Stimulated activated CD4-positive, alpha-beta T cell treated with anti-CD3 and anti-CD28 coated beads, TNF-alpha, amount 100 ng/mL, for 48 hours (primary cell): ENCODE data around the gene SDHAF1.

ENCODE experiments used
- DNase-seq, 3 donors: peaks; one replicate each; pipeline ENCODE4 v3.0.0-alpha.2; 2020; ENCODE audit warnings: low read depth in 3 of 3

The SDHAF1 gene

DNA sequence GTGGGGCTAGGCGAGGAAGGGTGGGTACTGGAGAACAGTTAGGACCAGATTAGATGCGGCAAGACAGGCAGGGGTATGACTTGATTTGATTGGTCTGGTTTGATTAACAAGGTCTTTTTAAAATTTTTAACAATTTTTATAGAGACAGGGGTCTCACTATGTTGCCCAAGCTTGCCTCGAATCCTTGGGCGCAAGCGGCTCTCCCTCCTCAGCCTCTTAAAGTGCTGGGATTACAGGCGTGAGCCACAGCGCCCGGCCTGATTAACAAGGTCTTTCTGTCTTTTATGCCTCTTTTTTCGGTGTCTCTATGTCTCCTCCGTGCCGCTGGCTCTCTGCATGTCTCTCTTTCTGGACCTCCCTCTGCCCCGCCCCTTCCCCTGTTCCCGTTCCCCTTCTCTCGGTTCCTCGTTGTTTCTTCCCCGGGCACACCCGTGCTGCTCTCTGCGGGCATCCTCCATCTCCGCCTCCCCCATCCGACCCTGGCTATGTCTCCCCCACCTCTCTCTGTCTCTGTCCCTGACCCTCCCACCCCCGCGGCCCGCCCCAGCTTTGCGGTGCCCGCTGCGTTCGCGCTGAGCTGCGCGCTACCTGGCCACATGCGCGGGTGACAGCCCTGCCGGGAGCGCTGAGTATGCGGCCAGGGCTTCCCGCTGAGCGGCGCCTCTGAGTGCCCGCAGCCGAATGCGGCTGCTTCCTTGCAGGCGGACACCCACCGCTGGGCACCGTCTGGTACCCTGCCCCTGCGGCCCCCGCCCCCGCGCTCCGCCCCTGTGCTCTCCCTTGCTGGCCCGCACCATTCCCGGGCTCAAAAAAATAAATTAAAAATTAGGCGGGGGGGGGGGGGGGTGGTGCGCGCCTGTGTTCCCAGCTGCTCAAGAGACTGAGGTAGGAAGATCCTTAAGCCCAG is 8.1 kb upstream of the SDHAF1 start:
- DNase-seq, result peak in 1 of 3 donors; percentile 28

DNA sequence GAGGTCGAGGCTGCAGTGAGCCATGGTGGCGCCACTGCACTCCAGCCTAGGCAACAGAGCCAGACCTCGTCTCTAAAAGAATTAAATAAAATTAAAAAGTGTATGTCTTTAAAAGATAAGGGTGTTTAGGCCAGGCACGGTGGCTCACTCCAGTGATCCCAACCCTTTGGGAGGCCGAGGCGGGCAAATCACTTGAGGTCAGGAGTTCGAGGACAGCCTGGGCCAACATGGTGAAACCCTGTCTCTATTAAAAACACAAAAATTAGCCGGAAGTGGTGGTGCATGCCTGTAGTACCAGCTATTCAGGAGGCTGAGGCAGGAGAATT is 7.5 kb upstream of the SDHAF1 start:
- DNase-seq, result no peak

GRCh38 chr19:35988824-35989223 is 6.2 kb upstream of the SDHAF1 start:
- DNase-seq, result no peak

DNA sequence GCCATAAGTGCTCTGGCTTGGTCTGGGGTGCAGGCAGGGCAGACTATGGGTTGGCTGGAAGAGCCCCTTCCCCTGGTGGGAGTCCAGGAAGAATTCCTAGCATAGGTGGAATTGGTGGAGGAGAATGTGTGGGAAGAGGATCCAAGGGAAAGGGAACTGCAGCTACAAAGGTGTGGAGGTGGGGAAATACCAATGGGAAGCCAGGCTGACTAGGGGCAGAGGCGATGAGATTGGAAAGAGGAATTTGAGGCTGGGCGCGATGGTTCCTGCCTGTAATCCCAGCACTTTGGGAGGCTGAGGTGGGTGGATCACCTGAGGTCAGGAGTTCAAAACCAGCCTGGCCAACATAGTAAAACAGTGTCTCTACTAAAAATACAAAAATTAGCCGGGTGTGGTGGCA is 4.8 kb upstream of the SDHAF1 start:
- no peak for DNase-seq

GRCh38 chr19:35990771-35991730 is 3.9 kb upstream of the SDHAF1 start:
- no peak for DNase-seq

GRCh38 chr19:35991731-35992450 is 3.1 kb upstream of the SDHAF1 start:
- no peak for DNase-seq

- DNase-seq, result no peak
Measured at GRCh38 chr19:35992907-35993765, 1.9 kb upstream of the SDHAF1 start.

DNA sequence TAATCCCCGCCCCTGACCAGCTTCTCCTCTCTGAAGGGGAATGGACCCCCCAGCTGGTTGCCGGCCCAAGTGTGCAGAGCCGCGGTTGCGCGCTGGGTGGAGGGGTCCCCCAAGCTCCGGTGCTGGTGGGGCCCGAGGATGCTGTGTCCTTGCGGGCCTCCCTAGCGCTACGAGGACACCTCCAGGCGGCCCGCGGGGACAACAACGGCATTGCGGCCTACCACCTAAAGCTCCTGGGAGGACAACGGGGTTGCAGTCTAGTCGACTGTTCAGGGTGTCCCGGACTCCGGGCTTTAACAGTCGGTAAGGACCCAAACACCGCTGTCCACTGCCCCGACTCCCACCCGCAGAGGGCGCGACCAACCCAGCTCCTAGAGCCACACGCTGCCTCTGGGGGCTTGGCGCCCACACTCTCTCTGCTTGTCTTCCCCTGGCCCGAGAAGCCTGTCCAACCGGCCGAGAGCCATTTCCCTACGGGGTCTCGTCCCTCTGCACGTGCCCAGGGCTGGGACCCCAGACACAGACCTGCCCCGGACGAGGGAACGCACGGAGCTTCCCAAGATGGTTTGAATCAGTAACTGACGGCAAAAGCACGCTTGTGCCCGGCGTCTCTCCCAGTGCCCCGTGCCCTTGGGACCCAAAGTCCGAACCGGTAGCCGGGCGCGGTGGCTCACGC is 927 bp upstream of the SDHAF1 start:
- no peak for DNase-seq

DNA sequence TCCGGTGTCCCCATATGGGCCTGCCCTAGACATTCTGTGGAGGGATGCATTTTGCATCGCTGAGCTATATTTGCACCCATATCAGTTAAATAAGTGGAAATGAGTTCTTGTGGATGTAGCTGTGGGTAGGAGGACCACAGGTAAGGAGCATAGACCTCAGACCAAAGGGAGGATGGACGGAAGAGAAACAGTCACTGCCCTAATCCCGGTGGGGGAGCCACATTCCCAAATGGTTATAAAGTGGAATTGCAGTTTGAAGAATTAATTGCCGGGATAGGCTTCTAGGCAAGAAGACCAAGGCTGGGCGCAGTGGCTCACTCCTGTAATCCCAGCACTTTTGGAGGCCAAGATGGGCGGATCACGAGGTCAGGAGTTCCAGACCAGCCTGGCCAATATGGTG is 1.8 kb downstream of the SDHAF1 start:
- DNase-seq, result no peak

GRCh38 chr19:36001605-36002004 is 6.6 kb downstream of the SDHAF1 start:
- no peak for DNase-seq

- DNase-seq, result no peak
Measured at GRCh38 chr19:36003284-36003683, 8.3 kb downstream of the SDHAF1 start.

DNA sequence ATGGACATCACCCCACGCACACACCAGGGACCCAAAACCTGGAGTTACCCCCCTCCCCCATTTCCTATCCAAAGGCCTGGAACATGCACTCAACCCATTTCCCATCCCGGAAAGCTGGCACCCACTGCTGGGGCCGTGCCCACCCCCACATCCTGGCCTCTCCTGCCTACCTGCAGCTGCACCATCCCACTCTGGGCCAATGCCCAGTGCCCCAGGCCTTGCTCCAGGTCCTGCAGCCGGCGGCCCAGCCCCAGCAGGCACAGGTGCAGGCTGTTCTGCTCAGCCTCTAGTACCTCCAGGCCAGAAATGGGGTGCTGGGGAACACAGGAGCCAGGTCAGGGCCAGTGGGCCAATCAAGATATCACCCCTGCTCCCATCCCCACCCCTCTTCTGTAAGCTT is 12.0 kb downstream of the SDHAF1 start:
- DNase-seq, result no peak

DNA sequence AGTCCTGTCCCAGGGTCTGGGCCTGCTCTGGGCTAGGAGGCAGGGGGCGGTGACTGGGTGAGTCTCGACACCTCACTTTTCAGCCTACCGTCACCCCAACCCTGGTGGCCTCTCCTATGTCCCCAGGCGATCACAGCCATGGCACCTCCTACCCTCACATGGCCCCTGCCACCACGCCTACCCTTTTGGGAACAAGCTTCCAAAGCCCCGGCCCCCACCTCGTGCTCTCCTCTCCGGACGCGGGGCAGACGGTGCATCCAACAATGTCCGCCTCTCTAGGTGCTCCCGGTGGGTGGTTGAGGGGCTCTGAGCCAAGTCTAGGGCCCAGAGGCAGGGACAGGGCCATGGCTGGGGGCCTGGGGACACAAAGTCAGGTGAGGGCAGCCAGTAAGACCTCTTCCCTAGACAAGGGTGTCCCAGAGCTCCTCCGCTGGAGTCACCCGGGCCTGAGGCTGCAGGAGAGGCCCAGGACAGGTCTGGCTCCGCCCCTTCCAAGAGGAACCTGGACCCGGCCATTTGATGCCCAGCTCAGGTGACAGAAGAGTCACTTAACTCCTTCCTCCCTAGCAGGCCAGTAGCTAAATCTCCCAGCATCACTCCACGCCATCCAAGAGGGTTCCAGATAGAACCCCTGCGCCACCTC is 13.5 kb downstream of the SDHAF1 start, which contains the start of gene SYNE4:
SYNE4 (minus strand) TSS at position 478 of the 643 bp plus-strand sequence; CDS start at position 346, 132 bp downstream.
- no peak for DNase-seq

DNA sequence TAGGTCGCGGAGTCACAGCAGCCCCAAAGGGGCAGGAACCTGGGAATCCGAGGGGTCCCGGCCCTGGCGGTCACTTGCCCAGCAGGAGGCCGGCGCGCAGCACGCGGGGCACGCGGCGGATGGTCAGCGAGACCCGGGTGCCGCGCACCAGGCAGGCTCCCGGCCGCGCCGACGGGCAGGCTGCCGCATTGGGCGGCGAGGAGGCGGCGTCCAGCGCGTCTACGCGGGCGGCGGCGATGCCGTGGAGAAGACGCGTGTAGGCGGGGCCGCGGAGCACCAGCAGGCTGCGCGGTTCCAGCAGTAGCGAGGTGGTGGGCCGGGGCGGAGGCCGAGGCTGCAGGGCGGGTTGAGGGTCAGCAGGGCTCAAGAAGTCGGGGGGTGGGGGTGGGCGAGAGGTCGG is 14.2 kb downstream of the SDHAF1 start:
- DNase-seq, result peak in 1 of 3 donors; percentile 53

- no peak for DNase-seq
Measured at GRCh38 chr19:36009633-36010379, 14.8 kb downstream of the SDHAF1 start.

- no peak for DNase-seq
Measured at GRCh38 chr19:36010402-36010801, 15.4 kb downstream of the SDHAF1 start.

DNA sequence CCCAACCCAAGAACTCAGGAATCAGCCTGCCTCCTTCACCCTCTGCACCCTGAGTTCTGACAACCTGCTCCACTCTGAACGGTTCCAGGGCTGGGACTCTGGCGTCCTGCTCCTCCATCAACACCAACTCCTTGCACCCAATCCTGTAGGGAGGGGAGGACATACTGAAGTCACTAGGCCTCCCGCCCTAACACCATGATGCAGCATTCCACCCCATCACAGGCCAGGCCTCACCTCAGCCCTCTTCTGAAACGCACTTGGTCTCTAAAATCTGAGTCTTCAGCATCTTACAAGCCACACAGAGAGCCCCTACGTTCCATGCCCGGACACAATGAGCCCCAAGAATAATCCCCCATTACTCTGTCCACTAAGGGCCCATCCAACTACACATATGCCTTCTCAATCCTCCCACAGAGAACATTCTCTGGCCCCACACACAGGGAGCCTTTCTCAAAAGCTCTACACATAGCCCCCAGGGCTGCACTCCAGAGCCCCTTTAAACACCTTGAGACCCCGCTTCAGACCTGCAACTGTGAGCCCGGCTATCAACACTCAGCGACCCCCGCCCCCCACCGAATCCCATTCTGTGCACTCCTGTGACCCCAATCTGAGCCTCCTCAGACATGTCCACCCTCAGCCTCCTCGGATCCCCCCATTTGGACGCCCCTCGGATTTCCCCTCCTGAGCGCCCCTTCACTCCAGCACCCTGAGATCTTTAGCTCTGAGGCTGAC is 18.5 kb downstream of the SDHAF1 start:
- no peak for DNase-seq
